ENCODE measurements around the gene UFSP2. TPM values are rescaled to one million over a fixed set of nuclear protein-coding genes. Genes with fewer than 3 reads are reported as not detected.

The UFSP2 gene
- total and polyA plus RNA-seq, 7 experiments from 2014 or later, result 13.9 to 54.6 (median 26.5) TPM

DNA sequence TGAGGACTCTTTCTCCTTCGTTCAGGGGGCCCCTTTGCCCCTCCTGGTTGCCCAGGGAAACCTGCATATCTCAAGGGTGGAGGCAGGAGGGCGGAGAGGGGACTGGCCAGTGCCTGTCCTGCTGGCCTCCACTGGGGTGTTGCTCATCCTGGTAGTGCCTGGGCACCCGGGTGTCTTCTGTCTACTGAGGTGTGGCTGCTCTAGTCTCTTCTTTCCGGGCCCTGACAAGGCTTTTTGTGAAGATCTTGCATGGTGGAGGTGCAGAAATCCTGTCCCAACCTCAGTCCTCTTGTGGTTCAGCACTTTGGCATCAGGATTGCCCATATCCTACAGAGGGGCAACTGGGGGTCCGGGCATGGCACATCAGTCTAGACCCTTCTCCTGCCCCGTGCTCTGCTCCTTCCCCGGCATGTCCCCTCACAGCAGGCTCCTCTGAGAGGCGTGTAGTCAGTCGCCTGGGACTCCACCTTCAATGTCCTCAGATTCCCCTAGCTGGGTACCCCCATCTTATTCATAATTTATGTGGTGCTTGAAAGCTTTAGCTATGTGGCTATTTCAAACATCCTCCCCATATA is 43.9 kb upstream of the UFSP2 start:
- POLR2A ChIA-PET, result interaction anchor here (0.6 to 0.7 kb wide), 2 partner anchors 44 to 273 kb away, joined by 3 read pairs; partner anchors contain the start of gene UFSP2

GRCh38 chr4:185468999-185469398 is 43.2 kb upstream of the UFSP2 start:
- intact Hi-C loops (cut with micrococcal nuclease), result no loop called here
- H3K36me3 ChIP-seq (ENCODE audit: control insufficient read depth in 2 of 3, insufficient read depth in 3 of 3, low read length in 3 of 3), result no peaks in the 10 kb centered on the region
- Mint-ChIP-seq H3K4me1 (peaks cover 5 to 18% (median 9%) of the 10 kb centered on the region in 7 donors), H3K9me3 (peaks cover 0 to 2% (median 0%) of the 10 kb centered on the region in 11 donors), H3K36me3 (no peaks in the 10 kb centered on the region), H3K27ac (peak overlapping the region in 2 of 9 donors; percentile 5 to 21), H3K27me3 (peaks cover 0 to 71% (median 5%) of the 10 kb centered on the region in 5 donors), H3K4me3 (no peak overlapping the region)
- ChIA-PET POLR2A (no interaction called here), CTCF (interaction anchor here (0.5 kb wide), 1 partner anchor 11 kb away, joined by 3 read pairs; no protein-coding TSS in a partner anchor)
- no peak overlapping the region for H3K4me3 ChIP-seq (ENCODE audit: low read length)
- ATAC-seq, result no peak
- no peak for DNase-seq
- H3K4me1 ChIP-seq (ENCODE audit: control insufficient read depth in 2 of 2, insufficient read depth in 2 of 2, low read length in 2 of 2), result peaks cover 0 to 3% of the 10 kb centered on the region in 2 donors
- no peak overlapping the region for H3K27ac ChIP-seq (ENCODE audit: low read depth, low read length)
- H3K9me3 ChIP-seq (ENCODE audit: control insufficient read depth in 2 of 3, low read length in 3 of 3), result no peaks in the 10 kb centered on the region
- no peaks in the 10 kb centered on the region for H3K27me3 ChIP-seq (ENCODE audit: control insufficient read depth in 2 of 2, insufficient read depth in 2 of 2, low read length in 2 of 2)

More for the DNA sequence above, 43.9 kb upstream of the UFSP2 start:
- Histone ChIP-seq H3K36me3 (ENCODE audit: control insufficient read depth in 2 of 3, insufficient read depth in 3 of 3, low read length in 3 of 3) (no peaks in the 10 kb centered on the region), H3K27ac (ENCODE audit: low read depth, low read length) (no peak overlapping the region), H3K9me3 (ENCODE audit: control insufficient read depth in 2 of 3, low read length in 3 of 3) (no peaks in the 10 kb centered on the region), H3K4me3 (ENCODE audit: low read length) (no peak overlapping the region), H3K4me1 (ENCODE audit: control insufficient read depth in 2 of 2, insufficient read depth in 2 of 2, low read length in 2 of 2) (peaks cover 0 to 3% of the 10 kb centered on the region in 2 donors), H3K27me3 (ENCODE audit: control insufficient read depth in 2 of 2, insufficient read depth in 2 of 2, low read length in 2 of 2) (no peaks in the 10 kb centered on the region)
- DNase-seq (peak in 3 of 9 donors; percentile 5 to 8 (median 7)), ATAC-seq (no peak)
- peaks cover 0 to 2% (median 0%) of the 10 kb centered on the region in 11 donors for H3K9me3 Mint-ChIP-seq
- H3K36me3 Mint-ChIP-seq, result no peaks in the 10 kb centered on the region
- H3K27ac Mint-ChIP-seq, result peak overlapping the region in 7 of 9 donors; percentile 5 to 79 (median 39)
- CTCF ChIA-PET, result interaction anchor here (0.5 kb wide), 1 partner anchor 10 kb away, joined by 3 read pairs; no protein-coding TSS in a partner anchor
- intact Hi-C loops (cut with micrococcal nuclease), result loop anchor here (2.0 to 5.0 kb wide), 6 partner anchors 327 to 1811 kb away; partner anchors contain the start of genes CYP4V2 (in 2 of the 2), ACSL1 (in 1 of the 2), RWDD4 (in 1 of the 2) and SLC25A4 (in 1 of the 2)
- H3K4me1 Mint-ChIP-seq, result peaks cover 5 to 18% (median 9%) of the 10 kb centered on the region in 7 donors
- no peak overlapping the region for H3K4me3 Mint-ChIP-seq
- peaks cover 0 to 67% (median 5%) of the 10 kb centered on the region in 5 donors for H3K27me3 Mint-ChIP-seq

GRCh38 chr4:185467991-185468390 is 42.2 kb upstream of the UFSP2 start:
- no peak for DNase-seq
- no peak for ATAC-seq
- CTCF ChIA-PET, result interaction anchor here (0.9 kb wide), 1 partner anchor 14 kb away, joined by 4 read pairs; no protein-coding TSS in a partner anchor

DNA sequence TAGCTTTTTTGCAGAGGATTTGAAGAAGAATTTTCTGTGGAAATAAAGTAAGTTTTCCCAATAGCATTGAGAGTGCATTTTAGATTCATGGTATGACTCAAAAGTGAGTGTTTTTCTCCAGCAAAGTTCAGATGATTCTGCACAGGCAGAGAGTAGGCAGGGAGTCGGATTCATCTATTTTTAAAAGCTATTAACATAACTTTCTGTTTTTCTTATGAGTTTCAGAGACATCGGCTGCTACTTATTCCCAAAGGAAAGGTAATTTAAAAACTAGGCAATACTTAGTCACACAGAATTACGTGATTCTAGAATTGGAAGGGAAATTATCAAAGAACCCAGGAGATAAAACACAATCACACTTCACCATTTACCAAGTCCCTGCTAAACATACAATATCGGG is 41.3 kb upstream of the UFSP2 start:
- Histone ChIP-seq H3K4me1 (ENCODE audit: control insufficient read depth in 2 of 2, insufficient read depth in 2 of 2, low read length in 2 of 2) (peaks cover 0 to 2% of the 10 kb centered on the region in 2 donors), H3K4me3 (ENCODE audit: low read length) (no peak overlapping the region), H3K27ac (ENCODE audit: low read depth, low read length) (no peak overlapping the region), H3K9me3 (ENCODE audit: control insufficient read depth in 2 of 3, low read length in 3 of 3) (no peaks in the 10 kb centered on the region), H3K36me3 (ENCODE audit: control insufficient read depth in 2 of 3, insufficient read depth in 3 of 3, low read length in 3 of 3) (no peaks in the 10 kb centered on the region), H3K27me3 (ENCODE audit: control insufficient read depth in 2 of 2, insufficient read depth in 2 of 2, low read length in 2 of 2) (no peaks in the 10 kb centered on the region)
- H3K4me3 Mint-ChIP-seq, result no peak overlapping the region
- H3K27me3 Mint-ChIP-seq, result peaks cover 0 to 57% (median 0%) of the 10 kb centered on the region in 5 donors
- no peak for DNase-seq
- ChIA-PET POLR2A (no interaction called here), CTCF (no interaction called here)
- no peaks in the 10 kb centered on the region for H3K36me3 Mint-ChIP-seq
- peaks cover 0 to 2% (median 0%) of the 10 kb centered on the region in 11 donors for H3K9me3 Mint-ChIP-seq
- no peak overlapping the region for H3K27ac Mint-ChIP-seq
- intact Hi-C loops (cut with micrococcal nuclease), result no loop called here
- H3K4me1 Mint-ChIP-seq, result peaks cover 4 to 17% (median 9%) of the 10 kb centered on the region in 7 donors
- ATAC-seq, result no peak

More at GRCh38 chr4:185467991-185468390, 42.2 kb upstream of the UFSP2 start:
- Mint-ChIP-seq H3K27me3 (peaks cover 0 to 63% (median under 1%) of the 10 kb centered on the region in 5 donors), H3K4me1 (peaks cover 5 to 18% (median 9%) of the 10 kb centered on the region in 7 donors), H3K27ac (no peak overlapping the region), H3K9me3 (peaks cover 0 to 2% (median 0%) of the 10 kb centered on the region in 11 donors), H3K4me3 (no peak overlapping the region), H3K36me3 (no peaks in the 10 kb centered on the region)
- POLR2A ChIA-PET, result no interaction called here
- no peaks in the 10 kb centered on the region for H3K27me3 ChIP-seq (ENCODE audit: control insufficient read depth in 2 of 2, insufficient read depth in 2 of 2, low read length in 2 of 2)
- no peak overlapping the region for H3K27ac ChIP-seq (ENCODE audit: low read depth, low read length)
- H3K9me3 ChIP-seq (ENCODE audit: control insufficient read depth in 2 of 3, low read length in 3 of 3), result no peaks in the 10 kb centered on the region
- no peak overlapping the region for H3K4me3 ChIP-seq (ENCODE audit: low read length)
- peaks cover 0 to 3% of the 10 kb centered on the region in 2 donors for H3K4me1 ChIP-seq (ENCODE audit: control insufficient read depth in 2 of 2, insufficient read depth in 2 of 2, low read length in 2 of 2)
- H3K36me3 ChIP-seq (ENCODE audit: control insufficient read depth in 2 of 3, insufficient read depth in 3 of 3, low read length in 3 of 3), result no peaks in the 10 kb centered on the region
- intact Hi-C loops (cut with micrococcal nuclease), result no loop called here

DNA sequence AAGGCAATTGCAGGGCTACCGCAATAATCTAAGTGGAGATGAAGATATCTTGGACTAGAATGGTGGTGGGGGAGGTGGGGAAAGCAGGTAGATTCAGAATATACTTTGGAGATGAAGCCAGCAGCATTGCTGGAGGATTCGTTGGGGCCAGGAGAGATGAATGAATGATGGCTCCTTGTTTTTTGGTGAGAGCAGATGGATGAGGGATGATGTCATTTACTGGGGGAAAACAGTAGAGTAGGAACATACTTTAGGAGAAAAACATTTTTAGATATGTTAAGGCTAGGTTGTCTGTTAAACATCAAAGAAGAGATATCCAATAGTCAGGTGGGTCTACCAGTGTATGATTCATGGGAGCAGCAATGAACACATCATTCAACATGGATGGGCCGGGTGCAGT is 39.9 kb upstream of the UFSP2 start:
- H3K9me3 ChIP-seq (ENCODE audit: control insufficient read depth in 2 of 3, low read length in 3 of 3), result no peaks in the 10 kb centered on the region
- H3K36me3 ChIP-seq (ENCODE audit: control insufficient read depth in 2 of 3, insufficient read depth in 3 of 3, low read length in 3 of 3), result no peaks in the 10 kb centered on the region
- Mint-ChIP-seq H3K27ac (peak overlapping the region in 1 of 9 donors; percentile 9), H3K36me3 (no peaks in the 10 kb centered on the region), H3K4me3 (no peak overlapping the region), H3K9me3 (peaks cover 0 to 2% (median 0%) of the 10 kb centered on the region in 11 donors), H3K27me3 (peaks cover 0 to 56% (median 0%) of the 10 kb centered on the region in 5 donors), H3K4me1 (peaks cover 0 to 15% (median 5%) of the 10 kb centered on the region in 7 donors)
- intact Hi-C loops (cut with micrococcal nuclease), result no loop called here
- no peaks in the 10 kb centered on the region for H3K27me3 ChIP-seq (ENCODE audit: control insufficient read depth in 2 of 2, insufficient read depth in 2 of 2, low read length in 2 of 2)
- DNase-seq (no peak), ATAC-seq (no peak)
- no peak overlapping the region for H3K27ac ChIP-seq (ENCODE audit: low read depth, low read length)
- CTCF ChIA-PET, result no interaction called here
- no peak overlapping the region for H3K4me3 ChIP-seq (ENCODE audit: low read length)
- POLR2A ChIA-PET, result no interaction called here
- no peaks in the 10 kb centered on the region for H3K4me1 ChIP-seq (ENCODE audit: control insufficient read depth in 2 of 2, insufficient read depth in 2 of 2, low read length in 2 of 2)

- peaks cover 0 to 6% (median 0%) of the 10 kb centered on the region in 5 donors for H3K36me3 Mint-ChIP-seq
- no peaks in the 10 kb centered on the region for H3K4me1 ChIP-seq (ENCODE audit: control insufficient read depth in 2 of 2, insufficient read depth in 2 of 2, low read length in 2 of 2)
- intact Hi-C loops (cut with micrococcal nuclease), result no loop called here
- H3K27ac Mint-ChIP-seq, result no peak overlapping the region
- H3K9me3 Mint-ChIP-seq, result peaks cover 0 to 2% (median 0%) of the 10 kb centered on the region in 11 donors
- H3K27ac ChIP-seq (ENCODE audit: low read depth, low read length), result no peak overlapping the region
- POLR2A ChIA-PET, result no interaction called here
- CTCF ChIA-PET, result no interaction called here
- H3K4me1 Mint-ChIP-seq, result peaks cover 0 to 7% (median 0%) of the 10 kb centered on the region in 7 donors
- no peak overlapping the region for H3K4me3 Mint-ChIP-seq
- H3K27me3 Mint-ChIP-seq, result peaks cover 0 to 58% (median 4%) of the 10 kb centered on the region in 5 donors
- H3K27me3 ChIP-seq (ENCODE audit: control insufficient read depth in 2 of 2, insufficient read depth in 2 of 2, low read length in 2 of 2), result no peaks in the 10 kb centered on the region
- ATAC-seq, result no peak
- H3K4me3 ChIP-seq (ENCODE audit: low read length), result no peak overlapping the region
- DNase-seq, result no peak
- H3K9me3 ChIP-seq (ENCODE audit: control insufficient read depth in 2 of 3, low read length in 3 of 3), result no peaks in the 10 kb centered on the region
- H3K36me3 ChIP-seq (ENCODE audit: control insufficient read depth in 2 of 3, insufficient read depth in 3 of 3, low read length in 3 of 3), result no peaks in the 10 kb centered on the region
These were observed 39.1 kb upstream of the UFSP2 start for GRCh38 chr4:185464887-185465286.
